Activated CD8-positive, alpha-beta memory T cell treated with anti-CD3 and anti-CD28 coated beads, Interleukin-2, amount 50 U/mL, for 24 hours (primary cell): ENCODE measurements around the gene HNRNPAB.
"Not testable (repeated sequence)": the region's sequence is repeated elsewhere in the genome, so short reads cannot be mapped to it uniquely, and the experiment has no call there.

ENCODE experiments used
- DNase-seq: peaks from one replicate; pipeline ENCODE4 v3.0.0-alpha.2; 2020; ENCODE audit errors: extremely low read depth

The HNRNPAB gene

GRCh38 chr5:178245389-178245788 lies 41.1 kb downstream of the HNRNPAB start:
- no peak for DNase-seq

GRCh38 chr5:178246624-178247279 lies 42.4 kb downstream of the HNRNPAB start:
- DNase-seq: no peak

- no peak for DNase-seq
Observed at GRCh38 chr5:178247481-178248456, 43.4 kb downstream of the HNRNPAB start.

- DNase-seq: no peak
Observed at GRCh38 chr5:178248750-178249149, 44.4 kb downstream of the HNRNPAB start.

- no peak for DNase-seq
Observed at GRCh38 chr5:178249191-178249989, 45.1 kb downstream of the HNRNPAB start.

GRCh38 chr5:178250263-178250662 lies 45.9 kb downstream of the HNRNPAB start:
- no peak for DNase-seq

GRCh38 chr5:178252258-178252657 lies 47.9 kb downstream of the HNRNPAB start:
- DNase-seq: no peak

- DNase-seq: not testable (repeated sequence)
Observed at GRCh38 chr5:178253632-178254031, 49.3 kb downstream of the HNRNPAB start.

- no peak for DNase-seq
Observed at GRCh38 chr5:178256746-178257145, 52.4 kb downstream of the HNRNPAB start.

- no peak for DNase-seq
Observed at GRCh38 chr5:178257650-178258049, 53.3 kb downstream of the HNRNPAB start.

- DNase-seq: no peak
Observed at GRCh38 chr5:178259623-178260536, 55.5 kb downstream of the HNRNPAB start.
